HCT116 (cell line): Measurements from ENCODE around the gene LRPPRC. TPM values are rescaled to one million over a fixed set of nuclear protein-coding genes. Genes with fewer than 3 reads are reported as not detected.

Experiments used
- ATAC-seq: fragments of 200-7000 bp; cut with Tn5 transposase; 2 replicates; pipeline ENCODE4 v1.9.1; 2020; ENCODE audit warnings: mild to moderate bottlenecking, moderate library complexity
- BruUV-seq: library from RNA; stranded (reverse); fragments of 400-500 nt; replicated peaks from 2 replicates; lab custom pipeline; 2021; lab: Mats Ljungman, UMichigan
- CTCF ChIA-PET: fragments of 300-600 bp; sonication (Branson Sonifier 250); formaldehyde crosslinking; loops from one replicate; lab custom pipeline; 2021; ENCODE audit warnings: antibody characterized with exemption; lab: Charles Lee
- POLR2A ChIA-PET: fragments of 300-600, 350-600 bp; sonication (Branson Sonifier 250); formaldehyde crosslinking; loops from one replicate; lab custom pipeline; 2021; ENCODE audit warnings: antibody characterized with exemption; lab: Charles Lee
- RAD21 ChIA-PET, 2 experiments: fragments of 300-600 bp; sonication (Branson Sonifier 250); formaldehyde crosslinking; loops; one replicate each; lab custom pipeline; 2023; ENCODE audit warnings: low total read pairs in 2 of 2; ENCODE audit not compliant: uncharacterized antibody in 2 of 2, unreplicated experiment in 2 of 2, low non-redundant PET in 1 of 2; lab: Charles Lee
- DNase-seq: peaks from one replicate; pipeline ENCODE4 v3.0.0-alpha.2; 2010; ENCODE audit warnings: low read depth, low spot score
- H2AFZ ChIP-seq: fragments of 200-600 bp; shearing (Covaris generic), sonication (generic); 2 replicates; pipeline ENCODE4 v1.6.1; 2017; ENCODE audit warnings: low read depth, mixed run types, mixed read lengths, antibody characterized with exemption, low read length; ENCODE audit not compliant: poor library complexity, severe bottlenecking
- H3K27ac ChIP-seq: 2 replicates; pipeline ENCODE4 v1.5.1; 2012; ENCODE audit warnings: low read depth, low read length
- H3K27me3 ChIP-seq: fragments of 200-600 bp; sonication (generic); 2 replicates; pipeline ENCODE4 v1.6.1; 2016; ENCODE audit warnings: mixed run types, low read length, mixed read lengths; ENCODE audit not compliant: insufficient read depth
- H3K36me3 ChIP-seq, 2 experiments: fragments of 200-500 bp in 1 of 2; fragments of 200-600 bp in 1 of 2; sonication (Bioruptor generic) in 1 of 2; sonication (generic) in 1 of 2; 2 replicates each; pipeline versions ENCODE4 v1.5.1 to v1.6.1; 2014 to 2016; ENCODE audit warnings: low read length in 2 of 2, inconsistent platforms in 1 of 2, mixed read lengths in 1 of 2, mixed run types in 1 of 2; ENCODE audit not compliant: insufficient read depth in 2 of 2, control insufficient read depth in 1 of 2
- H3K4me1 ChIP-seq, 2 experiments: fragments of 200-600 bp in 1 of 2; sonication (generic) in 1 of 2; 2 replicates each; pipeline versions ENCODE4 v1.5.1 to v1.6.1; 2012 to 2017; ENCODE audit warnings: low read length in 2 of 2, inconsistent platforms in 1 of 2, mild to moderate bottlenecking in 1 of 2, mixed read lengths in 1 of 2, mixed run types in 1 of 2, moderate library complexity in 1 of 2; ENCODE audit not compliant: insufficient read depth in 2 of 2, control insufficient read depth in 1 of 2
- H3K4me2 ChIP-seq: fragments of 200-600 bp; sonication (generic); 2 replicates; pipeline ENCODE4 v1.6.1; 2017; ENCODE audit warnings: mixed run types, low read length, mixed read lengths
- H3K4me3 ChIP-seq, 2 experiments: fragments of 200-600 bp in 1 of 2; sonication (generic) in 1 of 2; replicated peaks in 1 of 2; 2 replicates each; pipeline ENCODE4 v1.5.1; 2011 to 2016; ENCODE audit warnings: low read length in 2 of 2, control low read depth in 1 of 2, low read depth in 1 of 2, mild to moderate bottlenecking in 1 of 2, mixed read lengths in 1 of 2, mixed run types in 1 of 2
- H3K79me2 ChIP-seq: fragments of 200-600 bp; sonication (generic); 2 replicates; pipeline ENCODE4 v1.6.1; 2017; ENCODE audit warnings: mild to moderate bottlenecking, mixed run types, low read length, moderate library complexity, mixed read lengths; ENCODE audit not compliant: insufficient read depth
- H3K9ac ChIP-seq: fragments of 200-600 bp; sonication (generic); 2 replicates; pipeline ENCODE4 v1.6.1; 2016; ENCODE audit warnings: low read length, mixed read lengths
- H3K9me2 ChIP-seq: fragments of 200-600 bp; sonication (generic), shearing (Covaris generic); 2 replicates; pipeline ENCODE4 v1.6.1; 2017; ENCODE audit warnings: mixed run types, mild to moderate bottlenecking, moderate library complexity; ENCODE audit not compliant: insufficient read depth
- H3K9me3 ChIP-seq, 2 experiments: fragments of 200-500 bp in 1 of 2; fragments of 200-600 bp in 1 of 2; sonication (Bioruptor generic) in 1 of 2; sonication (generic) in 1 of 2; 2 replicates each; pipeline ENCODE4 v1.6.1; 2014 to 2017; ENCODE audit warnings: low read length in 2 of 2, mixed read lengths in 2 of 2, inconsistent platforms in 1 of 2, low read depth in 1 of 2, mild to moderate bottlenecking in 1 of 2, mixed run types in 1 of 2, moderate library complexity in 1 of 2; ENCODE audit not compliant: control insufficient read depth in 1 of 2, insufficient read depth in 1 of 2
- H4K20me1 ChIP-seq: fragments of 200-600 bp; sonication (generic), shearing (Covaris generic); 2 replicates; pipeline ENCODE4 v1.6.1; 2017; ENCODE audit warnings: mixed run types, mild to moderate bottlenecking, moderate library complexity; ENCODE audit not compliant: insufficient read depth
- ATF3 ChIP-seq: IDR thresholded peaks from 2 replicates; pipeline ENCODE4 v1.6.1; 2012
- CBX3 ChIP-seq: IDR thresholded peaks from 2 replicates; pipeline ENCODE4 v1.6.1; 2012; ENCODE audit warnings: low read depth
- CEBPB ChIP-seq: IDR thresholded peaks from 2 replicates; pipeline ENCODE4 v1.6.1; 2012; ENCODE audit warnings: low read depth
- CTCF ChIP-seq, 3 experiments: fragments of 200-600 bp in 1 of 3; sonication (generic) in 1 of 3; IDR thresholded peaks in 2 of 3; conservative IDR thresholded peaks in 1 of 3; 2 replicates each; pipeline ENCODE4 v1.5.1; 2012 to 2017; ENCODE audit warnings: low read depth in 2 of 3, low read length in 2 of 3, antibody characterized with exemption in 1 of 3, borderline replicate concordance in 1 of 3, control low read depth in 1 of 3, mild to moderate bottlenecking in 1 of 3, mixed read lengths in 1 of 3, mixed run types in 1 of 3, moderate library complexity in 1 of 3; ENCODE audit not compliant: insufficient read depth in 1 of 3
- EGR1 ChIP-seq: IDR thresholded peaks from 2 replicates; pipeline ENCODE4 v1.6.1; 2012; ENCODE audit warnings: low read depth
- ELF1 ChIP-seq: IDR thresholded peaks from 2 replicates; pipeline ENCODE4 v1.6.1; 2012; ENCODE audit warnings: low read depth, borderline replicate concordance
- EZH2 ChIP-seq: fragments of 200-600 bp; sonication (generic); IDR thresholded peaks from 2 replicates; pipeline ENCODE4 v1.6.1; 2017; ENCODE audit warnings: antibody characterized with exemption, mixed run types
- EZH2phosphoT487 ChIP-seq: fragments of 200-600 bp; IDR thresholded peaks from 2 replicates; pipeline ENCODE4 v1.6.1; 2018; ENCODE audit warnings: antibody characterized with exemption, borderline replicate concordance
- MAX ChIP-seq: IDR thresholded peaks from 2 replicates; pipeline ENCODE4 v1.6.1; 2012
- POLR2A ChIP-seq: IDR thresholded peaks from 2 replicates; pipeline ENCODE4 v1.7.0; 2011; ENCODE audit warnings: borderline replicate concordance; ENCODE audit not compliant: insufficient read depth, insufficient read length; ENCODE audit errors: extremely low read depth
- POLR2AphosphoS5 ChIP-seq: IDR thresholded peaks from 2 replicates; pipeline ENCODE4 v1.6.1; 2011; ENCODE audit warnings: mild to moderate bottlenecking, low read depth, low read length, moderate library complexity
- RAD21 ChIP-seq: IDR thresholded peaks from 2 replicates; pipeline ENCODE4 v1.6.1; 2012; ENCODE audit warnings: low read depth, mild to moderate bottlenecking
- SIN3A ChIP-seq: IDR thresholded peaks from 2 replicates; pipeline ENCODE4 v1.6.1; 2012; ENCODE audit warnings: low read depth
- SP1 ChIP-seq: IDR thresholded peaks from 2 replicates; pipeline ENCODE4 v1.6.1; 2012; ENCODE audit warnings: low read depth
- SRF ChIP-seq: IDR thresholded peaks from 2 replicates; pipeline ENCODE4 v1.6.1; 2012; ENCODE audit warnings: low read depth
- TCF7L2 ChIP-seq: IDR thresholded peaks from 2 replicates; pipeline ENCODE4 v1.7.0; 2011; ENCODE audit warnings: borderline replicate concordance, inconsistent platforms; ENCODE audit not compliant: insufficient read depth, insufficient read length; ENCODE audit errors: extremely low read depth
- YY1 ChIP-seq: IDR thresholded peaks from 2 replicates; pipeline ENCODE4 v1.6.1; 2011; ENCODE audit warnings: low read length, low read depth, moderate library complexity, mild to moderate bottlenecking; ENCODE audit not compliant: insufficient replicate concordance; ENCODE audit errors: extremely low read depth
- ZBTB33 ChIP-seq: IDR thresholded peaks from 2 replicates; pipeline ENCODE4 v1.6.1; 2011; ENCODE audit warnings: mild to moderate bottlenecking, low read length, moderate library complexity; ENCODE audit not compliant: insufficient replicate concordance; ENCODE audit errors: extremely low read depth
- ZFX ChIP-seq: fragments of 450-650 bp; IDR thresholded peaks from 2 replicates; pipeline ENCODE4 v1.6.1; 2017
- ZNF274 ChIP-seq: fragments of 200-500 bp; sonication (Bioruptor generic); IDR thresholded peaks from 2 replicates; pipeline ENCODE4 v1.6.1; 2014; ENCODE audit warnings: mild to moderate bottlenecking, low read depth, low read length, inconsistent platforms
- intact Hi-C: fragments of 100-400 bp; cut with micrococcal nuclease; formaldehyde crosslinking; loops from 2 replicates; pipeline ENCODE4 v1.10.0; 2022
- total RNA-seq: library from RNA; stranded (reverse); gene quantifications from one replicate; pipeline ENCODE4 v1.2.1, GENCODE V29; 2021; ENCODE audit not compliant: unreplicated experiment

LRPPRC gene
- total RNA-seq, 1 experiment from 2014 or later, result 210 TPM

- Histone ChIP-seq H3K36me3 (no peaks in the 10 kb centered on the region), H3K9ac (no peak overlapping the region), H3K27ac (no peak overlapping the region), H3K4me3 (no peak overlapping the region), H3K27me3 (no peaks in the 10 kb centered on the region), H2AFZ (no peak overlapping the region), H3K9me2 (no peaks in the 10 kb centered on the region), H3K9me3 (no peaks in the 10 kb centered on the region), H3K4me2 (no peak overlapping the region), H4K20me1 (no peaks in the 10 kb centered on the region), H3K4me1 (no peaks in the 10 kb centered on the region), H3K79me2 (no peaks in the 10 kb centered on the region)
- DNase-seq, result no peak
- no TSS peak for BruUV-seq
- POLR2A ChIA-PET, result no interaction called here
- no peak for TF ChIP-seq ZBTB33
- TF ChIP-seq RAD21, result no peak
- TF ChIP-seq SRF, result no peak
- no peak for TF ChIP-seq POLR2AphosphoS5
- TF ChIP-seq YY1, result no peak
- no peak for TF ChIP-seq SIN3A
- TF ChIP-seq TCF7L2, result no peak
- TF ChIP-seq CBX3, result no peak
- TF ChIP-seq ZNF274, result no peak
- TF ChIP-seq EZH2, result no peak
- no peak for TF ChIP-seq ATF3
- no peak for TF ChIP-seq SP1
- no peak for TF ChIP-seq ELF1
- TF ChIP-seq CTCF (IDR thresholded peaks at IDR 0.05 in 2 of 3, conservative IDR thresholded peaks at IDR 0.05 in 1 of 3; ENCODE audit: borderline replicate concordance in 1 of 3, insufficient read depth in 1 of 3, low read depth in 2 of 3, low read length in 2 of 3), result no peak
- TF ChIP-seq EZH2phosphoT487, result no peak
- TF ChIP-seq ZFX, result no peak
- no peak for TF ChIP-seq CEBPB
- no peak for TF ChIP-seq MAX
- TF ChIP-seq EGR1, result no peak
- TF ChIP-seq POLR2A, result no peak
- CTCF ChIA-PET, result no interaction called here
- ATAC-seq, result no peak
- intact Hi-C loops, result no loop called here
- RAD21 ChIA-PET, result no interaction called here
Measured at GRCh38 chr2:43837831-43838559, 157.8 kb downstream of the LRPPRC start.
